Endothelial cell of umbilical vein (primary cell): ENCODE measurements around the gene RNASEH1. TPM values are rescaled to one million over a fixed set of nuclear protein-coding genes. Genes with fewer than 3 reads are reported as not detected.

Experiments
- BruUV-seq: library from RNA; stranded (reverse); fragments of 400-500 nt; replicated peaks from 2 replicates; lab custom pipeline; 2021; lab: Mats Ljungman, UMichigan
- CTCF ChIA-PET: fragments of 300-600, 350-600 bp; sonication (Branson Sonifier 250); formaldehyde crosslinking; loops from one replicate; lab custom pipeline; 2021; ENCODE audit warnings: antibody characterized with exemption, inconsistent platforms; lab: Charles Lee
- POLR2A ChIA-PET: fragments of 300-600, 350-600 bp; sonication (Branson Sonifier 250); formaldehyde crosslinking; loops from one replicate; lab custom pipeline; 2021; ENCODE audit warnings: antibody characterized with exemption, inconsistent platforms; lab: Charles Lee
- DNase-seq: peaks from one replicate; pipeline ENCODE4 v3.0.0-alpha.2; 2011; ENCODE audit warnings: low read depth, low spot score
- FAIRE-seq: peaks from 2 replicates; lab custom pipeline; 2011; peaks lifted over from hg19 to GRCh38; lab: Jason Lieb, UNC
- H2AFZ ChIP-seq: 2 replicates; pipeline ENCODE4 v1.6.0; 2012; ENCODE audit warnings: low read depth, low read length, control low read depth, inconsistent platforms
- H3K27ac ChIP-seq: 2 replicates; pipeline ENCODE4 v1.5.1; 2011; ENCODE audit warnings: low read depth, mild to moderate bottlenecking, control low read depth, low read length, moderate library complexity; ENCODE audit not compliant: insufficient read depth
- H3K27me3 ChIP-seq, 2 experiments: 2 replicates each; pipeline versions ENCODE4 v1.6.0 to v1.6.1; 2011; ENCODE audit warnings: low read length in 2 of 2, mixed read lengths in 1 of 2; ENCODE audit not compliant: control insufficient read depth in 2 of 2, insufficient read depth in 2 of 2
- H3K36me3 ChIP-seq, 2 experiments: 2 replicates in 1 of 2; 3 replicates in 1 of 2; pipeline ENCODE4 v1.5.1; 2011; ENCODE audit warnings: low read length in 2 of 2, mild to moderate bottlenecking in 1 of 2, moderate library complexity in 1 of 2; ENCODE audit not compliant: control insufficient read depth in 2 of 2, insufficient read depth in 2 of 2; ENCODE audit errors: extremely low read depth in 1 of 2
- H3K4me1 ChIP-seq: 3 replicates; pipeline ENCODE4 v1.5.1; 2011; ENCODE audit warnings: mild to moderate bottlenecking, low read length; ENCODE audit not compliant: control insufficient read depth, insufficient read depth; ENCODE audit errors: extremely low read depth
- H3K4me2 ChIP-seq: 2 replicates; pipeline ENCODE4 v1.6.1; 2011; ENCODE audit warnings: low read length, control low read depth, mixed read lengths; ENCODE audit not compliant: insufficient read depth
- H3K4me3 ChIP-seq, 3 experiments: fragments of 200-600 bp in 1 of 3; sonication (generic), shearing (Covaris generic) in 1 of 3; replicated peaks in 1 of 3; 2 replicates each; pipeline ENCODE4 v1.5.1; 2011 to 2016; ENCODE audit warnings: control low read depth in 3 of 3, low read length in 3 of 3, mild to moderate bottlenecking in 2 of 3, inconsistent platforms in 1 of 3, low read depth in 1 of 3, moderate library complexity in 1 of 3; ENCODE audit not compliant: insufficient read depth in 1 of 3
- H3K79me2 ChIP-seq: 2 replicates; pipeline ENCODE4 v1.6.0; 2012; ENCODE audit warnings: low read length, inconsistent platforms; ENCODE audit not compliant: control insufficient read depth, insufficient read depth
- H3K9ac ChIP-seq: replicated peaks from 2 replicates; pipeline ENCODE3; 2011; ENCODE audit warnings: low read length, control low read depth; ENCODE audit not compliant: insufficient read depth; ENCODE audit errors: extremely low read depth
- H3K9me1 ChIP-seq: replicated peaks from 3 replicates; pipeline ENCODE4 v1.6.0; 2011; ENCODE audit warnings: mild to moderate bottlenecking, low read length; ENCODE audit not compliant: control insufficient read depth, insufficient read depth; ENCODE audit errors: extremely low read depth
- H3K9me3 ChIP-seq: replicated peaks from 2 replicates; pipeline ENCODE4 v1.5.1; 2012; ENCODE audit warnings: low read length, inconsistent platforms; ENCODE audit not compliant: control insufficient read depth, insufficient read depth
- H4K20me1 ChIP-seq: replicated peaks from 2 replicates; pipeline ENCODE3; 2011; ENCODE audit warnings: mild to moderate bottlenecking, low read length; ENCODE audit not compliant: control insufficient read depth, insufficient read depth; ENCODE audit errors: extremely low read depth
- EZH2 ChIP-seq: IDR thresholded peaks from 2 replicates; pipeline ENCODE4 v1.6.1; 2012; ENCODE audit warnings: borderline replicate concordance, low read depth, mild to moderate bottlenecking, moderate library complexity, low read length, inconsistent platforms; ENCODE audit not compliant: severe bottlenecking
- FOS ChIP-seq: IDR thresholded peaks from 2 replicates; pipeline ENCODE4 v1.6.1; 2011; ENCODE audit warnings: mild to moderate bottlenecking, low read length, moderate library complexity, borderline replicate concordance; ENCODE audit not compliant: insufficient read depth
- GATA2 ChIP-seq: IDR thresholded peaks from 2 replicates; pipeline ENCODE4 v1.7.0; 2011; ENCODE audit warnings: low read depth, mild to moderate bottlenecking, moderate library complexity, mixed read lengths, low read length; ENCODE audit not compliant: insufficient read length, insufficient read depth
- JUN ChIP-seq: IDR thresholded peaks from 2 replicates; pipeline ENCODE4 v1.6.1; 2011; ENCODE audit warnings: borderline replicate concordance, low read depth; ENCODE audit not compliant: insufficient read length, insufficient read depth
- MAX ChIP-seq: IDR thresholded peaks from 2 replicates; pipeline ENCODE4 v1.6.1; 2011; ENCODE audit not compliant: insufficient read depth, insufficient read length
- MYC ChIP-seq: IDR thresholded peaks from one replicate; pipeline ENCODE4 v1.6.1; 2011; ENCODE audit warnings: mild to moderate bottlenecking, low read depth, low read length
- POLR2A ChIP-seq: IDR thresholded peaks from 2 replicates; pipeline ENCODE4 v1.6.1; 2012; ENCODE audit warnings: low read depth, mild to moderate bottlenecking, control low read depth, low read length
- POLR2AphosphoS5 ChIP-seq: IDR thresholded peaks from 2 replicates; pipeline ENCODE4 v1.6.1; 2012; ENCODE audit warnings: low read depth, mild to moderate bottlenecking, control low read depth, low read length, moderate library complexity; ENCODE audit not compliant: insufficient read depth
- dilution Hi-C: fragments of 300-500 bp; cut with MboI; formaldehyde crosslinking; loops from one replicate; pipeline ENCODE4 v1.15.0; 2019; ENCODE audit warnings: low sequenced_read_pairs; ENCODE audit not compliant: extremely low pct_ligation_motif_present
- intact Hi-C: fragments of 100-400 bp; cut with micrococcal nuclease; formaldehyde crosslinking; loops from one replicate; pipeline ENCODE4 v1.10.0; 2022
- polyA plus RNA-seq, 4 experiments: library from polyadenylated mRNA; depleted of rRNA in 3 of 4; stranded (reverse) in 3 of 4; unstranded in 1 of 4; fragments of >200 nt; gene quantifications; 2 replicates each; pipeline versions ENCODE4 v1.2.1 to v1.2.3, GENCODE V29; 2011 to 2012; ENCODE audit warnings: missing spikeins in 1 of 4
- total RNA-seq: library from RNA; stranded (reverse); gene quantifications from 2 replicates; pipeline ENCODE4 v1.2.3, GENCODE V29; 2021
- TF ChIP-seq, protein P1 (sequence below), 2 donors: IDR thresholded peaks; 1 replicate in 1 of 2; 2 replicates in 1 of 2; pipeline ENCODE4 v1.5.1; 2011; ENCODE audit warnings: low read length in 2 of 2, mild to moderate bottlenecking in 2 of 2, moderate library complexity in 2 of 2, control low read depth in 1 of 2, inconsistent platforms in 1 of 2, low read depth in 1 of 2; ENCODE audit not compliant: insufficient read depth in 1 of 2; ENCODE audit errors: extremely low read depth in 1 of 2

The RNASEH1 gene
- total and polyA plus RNA-seq, 2 donors (not counting 3 experiments of a cell fraction or from before 2014, with no cell fraction given), result 12.8 to 30.8 TPM

- intact Hi-C loops (no loop called here), dilution Hi-C loops (no loop called here)
- Histone ChIP-seq H3K36me3 (peaks cover 0 to 2% of the 10 kb centered on the region in 2 experiments), H3K4me2 (no peak overlapping the region), H3K27me3 (no peaks in the 10 kb centered on the region), H3K9me1 (no peaks in the 10 kb centered on the region), H3K79me2 (no peaks in the 10 kb centered on the region), H3K4me3 (no peak overlapping the region), H3K9ac (no peak overlapping the region), H3K9me3 (no peaks in the 10 kb centered on the region), H4K20me1 (no peaks in the 10 kb centered on the region), H3K27ac (no peak overlapping the region), H3K4me1 (no peaks in the 10 kb centered on the region), H2AFZ (no peak overlapping the region)
- FAIRE-seq (no peak), DNase-seq (no peak)
- CTCF ChIA-PET, result interaction anchor here (1.2 kb wide), 1 partner anchor 9 kb away, joined by 3 read pairs; no protein-coding TSS in a partner anchor
- BruUV-seq, result no TSS peak
- TF ChIP-seq MAX, result no peak
- no peak for TF ChIP-seq MYC
- no peak for TF ChIP-seq FOS
- TF ChIP-seq POLR2AphosphoS5, result no peak
- TF ChIP-seq EZH2, result no peak
- TF ChIP-seq, protein P1, sequence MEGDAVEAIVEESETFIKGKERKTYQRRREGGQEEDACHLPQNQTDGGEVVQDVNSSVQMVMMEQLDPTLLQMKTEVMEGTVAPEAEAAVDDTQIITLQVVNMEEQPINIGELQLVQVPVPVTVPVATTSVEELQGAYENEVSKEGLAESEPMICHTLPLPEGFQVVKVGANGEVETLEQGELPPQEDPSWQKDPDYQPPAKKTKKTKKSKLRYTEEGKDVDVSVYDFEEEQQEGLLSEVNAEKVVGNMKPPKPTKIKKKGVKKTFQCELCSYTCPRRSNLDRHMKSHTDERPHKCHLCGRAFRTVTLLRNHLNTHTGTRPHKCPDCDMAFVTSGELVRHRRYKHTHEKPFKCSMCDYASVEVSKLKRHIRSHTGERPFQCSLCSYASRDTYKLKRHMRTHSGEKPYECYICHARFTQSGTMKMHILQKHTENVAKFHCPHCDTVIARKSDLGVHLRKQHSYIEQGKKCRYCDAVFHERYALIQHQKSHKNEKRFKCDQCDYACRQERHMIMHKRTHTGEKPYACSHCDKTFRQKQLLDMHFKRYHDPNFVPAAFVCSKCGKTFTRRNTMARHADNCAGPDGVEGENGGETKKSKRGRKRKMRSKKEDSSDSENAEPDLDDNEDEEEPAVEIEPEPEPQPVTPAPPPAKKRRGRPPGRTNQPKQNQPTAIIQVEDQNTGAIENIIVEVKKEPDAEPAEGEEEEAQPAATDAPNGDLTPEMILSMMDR (IDR thresholded peaks at IDR 0.05; ENCODE audit: extremely low read depth in 1 of 2, insufficient read depth in 1 of 2, low read depth in 1 of 2, low read length in 2 of 2), result no peak
- TF ChIP-seq GATA2, result no peak
- no peak for TF ChIP-seq JUN
- no peak for TF ChIP-seq POLR2A
- POLR2A ChIA-PET, result no interaction called here
Observed at GRCh38 chr2:3587432-3587831, 29.3 kb upstream of the RNASEH1 start.
